ENCODE measurements around the gene SMIM8. TPM values are rescaled to one million over a fixed set of nuclear protein-coding genes. Genes with fewer than 3 reads are reported as not detected.

The SMIM8 gene
- total and polyA plus RNA-seq, 12 donors, result 4.3 to 17.7 (median 9.1) TPM

DNA sequence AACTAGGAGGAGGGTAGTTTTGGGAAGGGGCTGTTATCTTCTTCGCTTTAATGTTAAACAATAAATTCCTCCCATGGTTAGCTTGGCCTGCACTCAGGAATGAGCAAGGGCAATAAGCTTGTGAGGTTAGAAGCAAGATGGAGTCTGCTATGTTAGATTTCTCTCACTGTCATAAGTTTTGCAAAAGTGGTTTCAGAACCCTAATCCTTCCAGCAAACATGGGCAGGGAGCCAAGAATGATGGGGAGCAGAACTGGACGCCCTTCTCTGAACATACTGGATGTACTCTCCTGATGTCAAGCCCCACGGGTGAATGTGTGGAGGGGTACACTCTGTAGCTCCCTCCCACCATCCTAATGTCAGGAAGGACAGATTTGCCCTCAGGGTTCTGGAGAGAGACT, 44.5 kb downstream of the SMIM8 start:
- Histone ChIP-seq H3K4me3 (no peak overlapping the region), H3K27ac (no peak overlapping the region), H3K36me3 (replicated peaks in 1 of 2) (no peaks in the 10 kb centered on the region), H3K27me3 (no peaks in the 10 kb centered on the region), H3K9me3 (replicated peaks in 1 of 3) (no peaks in the 10 kb centered on the region), H3K4me1 (replicated peaks in 1 of 2) (no peaks in the 10 kb centered on the region)
- DNase-seq, result no peak
- intact Hi-C loops (cut with DNase I), result no loop called here
- TF ChIP-seq, protein P1, sequence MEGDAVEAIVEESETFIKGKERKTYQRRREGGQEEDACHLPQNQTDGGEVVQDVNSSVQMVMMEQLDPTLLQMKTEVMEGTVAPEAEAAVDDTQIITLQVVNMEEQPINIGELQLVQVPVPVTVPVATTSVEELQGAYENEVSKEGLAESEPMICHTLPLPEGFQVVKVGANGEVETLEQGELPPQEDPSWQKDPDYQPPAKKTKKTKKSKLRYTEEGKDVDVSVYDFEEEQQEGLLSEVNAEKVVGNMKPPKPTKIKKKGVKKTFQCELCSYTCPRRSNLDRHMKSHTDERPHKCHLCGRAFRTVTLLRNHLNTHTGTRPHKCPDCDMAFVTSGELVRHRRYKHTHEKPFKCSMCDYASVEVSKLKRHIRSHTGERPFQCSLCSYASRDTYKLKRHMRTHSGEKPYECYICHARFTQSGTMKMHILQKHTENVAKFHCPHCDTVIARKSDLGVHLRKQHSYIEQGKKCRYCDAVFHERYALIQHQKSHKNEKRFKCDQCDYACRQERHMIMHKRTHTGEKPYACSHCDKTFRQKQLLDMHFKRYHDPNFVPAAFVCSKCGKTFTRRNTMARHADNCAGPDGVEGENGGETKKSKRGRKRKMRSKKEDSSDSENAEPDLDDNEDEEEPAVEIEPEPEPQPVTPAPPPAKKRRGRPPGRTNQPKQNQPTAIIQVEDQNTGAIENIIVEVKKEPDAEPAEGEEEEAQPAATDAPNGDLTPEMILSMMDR (IDR thresholded peaks at IDR 0.05), result no peak
- TF ChIP-seq POLR2A (IDR thresholded peaks at IDR 0.05), result no peak
- 79 to 97% (median 90%) methylated on average over 3 of the region's 3 CpGs for WGBS, 4 donors

DNA sequence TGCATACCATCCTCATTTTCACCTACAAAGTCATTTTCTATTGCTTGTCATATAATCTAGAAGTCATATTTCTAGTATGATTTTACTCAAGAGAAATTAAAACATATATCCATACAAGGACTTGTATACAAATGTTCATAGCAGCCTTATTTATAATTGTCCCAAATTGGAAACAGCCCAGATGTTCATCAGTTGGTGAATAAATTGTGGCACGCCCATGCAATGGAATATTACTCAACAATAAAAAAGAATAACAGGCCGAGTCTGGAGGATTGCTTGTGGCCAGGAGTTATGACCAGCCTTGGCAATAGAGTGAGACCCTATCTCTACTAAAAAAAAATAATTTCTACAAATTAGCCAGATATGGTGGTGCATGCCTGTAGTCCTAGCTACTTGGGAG, 51.0 kb downstream of the SMIM8 start:
- DNase-seq, result no peak
- intact Hi-C loops (cut with DNase I), result no loop called here
- no peak overlapping the region for H3K27ac ChIP-seq
- H3K4me3 ChIP-seq, result no peak overlapping the region
- WGBS, 4 donors, result 91 to 97% (median 96%) methylated on average over 2 of the region's 2 CpGs
- no peaks in the 10 kb centered on the region for H3K4me1 ChIP-seq (replicated peaks in 1 of 2)
- no peaks in the 10 kb centered on the region for H3K9me3 ChIP-seq (replicated peaks in 1 of 3)
- no peak for TF ChIP-seq POLR2A (IDR thresholded peaks at IDR 0.05)
- TF ChIP-seq, protein P1 (IDR thresholded peaks at IDR 0.05), result no peak
- no peaks in the 10 kb centered on the region for H3K36me3 ChIP-seq (replicated peaks in 1 of 2)
- H3K27me3 ChIP-seq, result no peaks in the 10 kb centered on the region

DNA sequence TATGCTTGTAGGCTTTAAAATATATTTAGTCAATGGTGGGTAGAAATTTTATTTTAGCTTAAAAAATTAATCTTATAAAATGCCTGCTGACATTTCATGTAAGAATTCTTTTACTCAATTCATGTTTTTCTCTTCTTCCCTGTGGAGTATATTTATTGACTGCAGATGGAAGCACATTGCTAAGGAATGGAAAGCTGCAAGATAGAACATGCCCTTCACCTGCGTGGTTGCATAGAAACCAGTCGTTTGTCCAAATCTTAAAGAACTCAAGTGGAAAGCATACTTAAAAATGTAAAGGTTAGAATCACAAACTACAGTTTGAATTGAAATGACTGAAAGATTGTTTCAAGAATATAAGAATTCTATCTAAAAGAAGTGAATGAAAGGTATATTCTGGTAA, 52.9 kb downstream of the SMIM8 start:
- DNase-seq, result no peak
- 91 to 97% (median 96%) methylated on average over 2 of the region's 2 CpGs for WGBS, 4 donors
- intact Hi-C loops (cut with DNase I), result no loop called here
- no peak overlapping the region for H3K4me3 ChIP-seq
- TF ChIP-seq POLR2A (IDR thresholded peaks at IDR 0.05), result no peak
- TF ChIP-seq, protein P1 (IDR thresholded peaks at IDR 0.05), result no peak
- no peak overlapping the region for H3K27ac ChIP-seq
- H3K9me3 ChIP-seq (replicated peaks in 1 of 3), result no peaks in the 10 kb centered on the region
- no peaks in the 10 kb centered on the region for H3K4me1 ChIP-seq (replicated peaks in 1 of 2)
- no peaks in the 10 kb centered on the region for H3K27me3 ChIP-seq
- no peaks in the 10 kb centered on the region for H3K36me3 ChIP-seq (replicated peaks in 1 of 2)

DNA sequence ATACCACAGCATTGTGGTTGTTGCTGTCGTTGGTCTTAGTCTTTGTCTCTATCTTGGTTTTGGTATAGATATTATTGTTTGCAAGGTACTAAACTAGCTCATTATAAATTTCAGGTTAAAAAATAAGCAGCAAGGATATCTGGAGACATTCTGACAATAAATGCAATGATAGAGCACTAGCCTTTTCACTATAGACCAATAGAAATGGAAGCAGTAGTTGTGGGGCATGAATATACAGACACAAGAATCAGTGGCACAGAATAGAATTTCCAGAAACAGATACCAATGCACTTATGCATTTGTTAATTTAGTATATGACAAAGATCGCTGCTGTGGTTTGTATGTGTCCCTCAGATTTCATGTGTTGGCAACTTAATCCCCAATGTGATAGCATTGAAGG, 54.3 kb downstream of the SMIM8 start:
- intact Hi-C loops (cut with DNase I), result no loop called here
- H3K27me3 ChIP-seq, result no peaks in the 10 kb centered on the region
- TF ChIP-seq POLR2A (IDR thresholded peaks at IDR 0.05), result no peak
- TF ChIP-seq, protein P1 (IDR thresholded peaks at IDR 0.05), result no peak
- no peaks in the 10 kb centered on the region for H3K4me1 ChIP-seq (replicated peaks in 1 of 2)
- DNase-seq, result no peak
- H3K9me3 ChIP-seq (replicated peaks in 1 of 3), result no peaks in the 10 kb centered on the region
- no peak overlapping the region for H3K27ac ChIP-seq
- no peak overlapping the region for H3K4me3 ChIP-seq
- H3K36me3 ChIP-seq (replicated peaks in 1 of 2), result no peaks in the 10 kb centered on the region
- whole genome bisulfite sequencing, 4 donors, result 94 to 97% (median 96%) methylated on average over 2 of the region's 2 CpGs

All from adrenal gland (tissue), 12 donors.